Kidney epithelial cell (primary cell): ENCODE results near the gene SUCNR1. TPM values are rescaled to one million over a fixed set of nuclear protein-coding genes. Genes with fewer than 3 reads are reported as not detected.
"Not testable (repeated sequence)": the region's sequence is repeated elsewhere in the genome, so short reads cannot be mapped to it uniquely, and the experiment has no call there.

Experiments used
- DNase-seq: peaks from one replicate; pipeline ENCODE4 v3.0.0-alpha.2; 2010; ENCODE audit warnings: low read depth
- H3K27me3 ChIP-seq: 2 replicates; pipeline ENCODE4 v1.6.0; 2011; ENCODE audit warnings: low read length; ENCODE audit not compliant: control insufficient read depth, insufficient read depth
- H3K36me3 ChIP-seq: 2 replicates; pipeline ENCODE4 v1.5.1; 2011; ENCODE audit warnings: low read length; ENCODE audit not compliant: control insufficient read depth, insufficient read depth
- H3K4me3 ChIP-seq: 2 replicates; pipeline ENCODE4 v1.5.1; 2011; ENCODE audit warnings: low read depth, mild to moderate bottlenecking, control low read depth, low read length
- total RNA-seq: library from RNA; depleted of rRNA; stranded (reverse); fragments of >200 nt; gene quantifications from 2 replicates; pipeline ENCODE4 v1.2.3, GENCODE V29; 2015
- TF ChIP-seq, protein P1 (sequence below): IDR thresholded peaks from 2 replicates; pipeline ENCODE4 v1.5.1; 2011; ENCODE audit warnings: mild to moderate bottlenecking, moderate library complexity, low read length, control low read depth, inconsistent platforms; ENCODE audit not compliant: insufficient read depth, poor library complexity, severe bottlenecking

Gene SUCNR1
- total RNA-seq, 1 donor from 2014 or later, result 0.08 TPM

DNA sequence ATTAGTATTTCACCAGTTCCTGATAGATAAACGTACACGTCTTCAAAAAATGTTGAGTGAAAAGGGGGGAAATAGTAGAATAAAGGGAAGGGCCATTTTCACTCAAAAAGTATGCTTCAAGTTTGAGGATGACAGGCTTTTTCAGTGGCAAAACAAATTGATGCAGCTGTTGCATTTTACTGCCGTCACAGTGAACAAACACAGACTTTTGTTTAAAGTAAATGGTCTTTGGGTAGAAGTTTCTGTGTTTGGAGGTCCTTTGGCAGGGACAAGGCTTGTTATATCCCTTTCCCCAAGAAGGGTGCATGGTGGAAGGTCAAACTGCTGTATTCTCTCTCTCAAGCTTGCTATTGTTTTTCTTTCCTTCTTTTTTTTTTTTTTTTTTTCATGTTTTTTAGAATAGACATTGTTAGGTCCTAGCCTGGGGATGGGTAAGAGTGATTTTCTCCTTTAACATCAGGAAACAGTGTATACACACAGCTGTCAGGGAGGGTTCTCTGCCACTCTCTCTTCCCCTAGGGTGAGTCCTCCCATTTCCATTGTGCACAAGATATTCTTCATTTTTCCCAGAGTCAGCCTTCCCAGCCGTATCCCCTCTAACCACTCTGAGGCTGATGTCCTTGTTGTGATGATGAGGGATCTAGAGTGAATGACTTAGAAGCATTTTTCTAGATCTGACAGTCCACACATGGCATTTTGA lies 6.6 kb upstream of the SUCNR1 start:
- Histone ChIP-seq H3K27me3 (no peaks in the 10 kb centered on the region), H3K36me3 (no peaks in the 10 kb centered on the region), H3K4me3 (no peak overlapping the region)
- TF ChIP-seq, protein P1, sequence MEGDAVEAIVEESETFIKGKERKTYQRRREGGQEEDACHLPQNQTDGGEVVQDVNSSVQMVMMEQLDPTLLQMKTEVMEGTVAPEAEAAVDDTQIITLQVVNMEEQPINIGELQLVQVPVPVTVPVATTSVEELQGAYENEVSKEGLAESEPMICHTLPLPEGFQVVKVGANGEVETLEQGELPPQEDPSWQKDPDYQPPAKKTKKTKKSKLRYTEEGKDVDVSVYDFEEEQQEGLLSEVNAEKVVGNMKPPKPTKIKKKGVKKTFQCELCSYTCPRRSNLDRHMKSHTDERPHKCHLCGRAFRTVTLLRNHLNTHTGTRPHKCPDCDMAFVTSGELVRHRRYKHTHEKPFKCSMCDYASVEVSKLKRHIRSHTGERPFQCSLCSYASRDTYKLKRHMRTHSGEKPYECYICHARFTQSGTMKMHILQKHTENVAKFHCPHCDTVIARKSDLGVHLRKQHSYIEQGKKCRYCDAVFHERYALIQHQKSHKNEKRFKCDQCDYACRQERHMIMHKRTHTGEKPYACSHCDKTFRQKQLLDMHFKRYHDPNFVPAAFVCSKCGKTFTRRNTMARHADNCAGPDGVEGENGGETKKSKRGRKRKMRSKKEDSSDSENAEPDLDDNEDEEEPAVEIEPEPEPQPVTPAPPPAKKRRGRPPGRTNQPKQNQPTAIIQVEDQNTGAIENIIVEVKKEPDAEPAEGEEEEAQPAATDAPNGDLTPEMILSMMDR, result no peak
- no peak for DNase-seq

GRCh38 chr3:151867666-151868065 lies 5.8 kb upstream of the SUCNR1 start:
- TF ChIP-seq, protein P1, result no peak
- Histone ChIP-seq H3K36me3 (no peaks in the 10 kb centered on the region), H3K27me3 (no peaks in the 10 kb centered on the region), H3K4me3 (no peak overlapping the region)
- no peak for DNase-seq

DNA sequence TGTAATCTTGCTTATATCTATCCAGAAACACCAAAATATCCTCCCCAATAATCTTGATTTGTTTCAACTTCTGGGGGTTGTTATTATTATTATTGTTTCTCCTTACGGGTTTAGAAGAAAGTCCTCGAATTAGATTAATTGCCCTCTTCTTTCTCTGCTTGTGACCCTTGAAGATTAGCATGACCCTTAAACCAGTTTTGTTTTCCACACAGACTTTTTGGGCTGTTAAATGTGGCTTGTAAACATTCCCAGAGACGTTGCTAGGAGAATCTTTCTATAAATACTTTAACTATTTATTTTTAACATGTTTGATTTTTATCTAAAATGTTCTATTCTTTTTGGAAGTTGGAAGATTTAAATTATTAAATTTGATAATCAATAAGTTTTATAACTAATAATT lies 4.3 kb upstream of the SUCNR1 start:
- TF ChIP-seq, protein P1, result no peak
- Histone ChIP-seq H3K27me3 (no peaks in the 10 kb centered on the region), H3K4me3 (no peak overlapping the region), H3K36me3 (no peaks in the 10 kb centered on the region)
- DNase-seq, result no peak

DNA sequence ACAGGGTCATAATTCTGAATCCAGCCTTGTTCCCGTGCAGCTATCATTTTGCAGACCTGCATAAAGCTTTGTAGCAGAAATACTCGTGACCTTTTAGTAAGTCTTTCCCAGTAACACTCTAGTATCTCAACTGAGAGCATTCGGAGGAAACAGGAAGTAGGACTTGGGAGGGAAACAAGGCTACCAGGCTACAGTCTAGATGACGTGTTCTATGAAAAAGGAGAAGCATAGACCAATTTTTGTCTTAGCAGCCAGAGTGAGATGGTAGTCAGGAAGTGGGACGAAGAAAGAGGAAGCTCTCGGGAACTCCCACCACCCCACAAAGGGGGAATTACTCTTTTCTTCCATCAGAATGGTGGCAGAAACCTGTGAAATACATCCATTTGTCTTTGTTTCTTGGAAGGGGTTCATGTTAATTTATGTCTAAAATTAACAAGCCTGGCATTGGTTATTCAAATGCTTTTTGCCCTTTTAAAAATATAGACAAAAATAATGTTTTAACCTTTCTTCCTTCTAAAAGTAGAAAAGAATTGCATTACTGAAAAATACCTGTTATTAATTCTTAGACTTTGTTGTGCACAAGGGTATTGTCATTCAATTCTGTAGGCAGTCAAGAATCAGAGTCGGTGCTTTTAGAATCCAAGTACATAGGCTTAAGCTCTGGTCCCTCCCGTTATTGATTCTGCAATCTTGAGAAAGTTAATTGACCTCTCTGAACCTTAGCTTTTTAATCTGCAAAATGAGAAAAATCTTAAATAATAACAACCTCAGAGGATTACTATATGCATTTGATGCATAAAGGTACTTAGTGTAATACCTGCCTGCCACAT lies 1.6 kb upstream of the SUCNR1 start:
- H3K4me3 ChIP-seq, result no peak overlapping the region
- TF ChIP-seq, protein P1, result no peak
- DNase-seq, result no peak
- no peaks in the 10 kb centered on the region for H3K27me3 ChIP-seq
- H3K36me3 ChIP-seq, result no peaks in the 10 kb centered on the region

GRCh38 chr3:151874079-151874478 lies 636 bp downstream of the SUCNR1 start:
- DNase-seq, H3K4me3 ChIP-seq, H3K36me3 ChIP-seq: not testable (repeated sequence)

DNA sequence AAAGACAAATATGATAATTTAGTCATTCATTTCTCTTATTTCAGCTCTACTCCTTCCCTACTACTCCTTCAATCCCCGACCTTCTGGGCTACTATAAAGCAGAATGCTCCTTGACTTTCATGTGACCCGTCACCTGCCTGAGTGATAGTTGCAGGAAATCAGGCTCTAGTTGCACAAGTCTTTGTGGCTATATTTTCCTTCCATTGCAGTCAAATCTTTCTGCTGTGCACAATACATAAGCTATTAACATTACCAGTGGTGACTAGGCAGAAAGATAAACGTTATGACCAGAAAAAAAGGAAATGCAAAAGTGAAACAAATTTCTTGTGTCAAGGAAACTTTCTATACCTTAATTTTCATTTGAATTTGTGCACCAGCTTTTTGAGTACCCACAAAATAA lies 2.3 kb downstream of the SUCNR1 start:
- Histone ChIP-seq H3K36me3 (no peaks in the 10 kb centered on the region), H3K27me3 (no peaks in the 10 kb centered on the region), H3K4me3 (no peak overlapping the region)
- DNase-seq, result peak; percentile 38
- TF ChIP-seq, protein P1, result no peak

More at GRCh38 chr3:151874079-151874478, 636 bp downstream of the SUCNR1 start:
- H3K27me3 ChIP-seq, result not testable (repeated sequence)
